Activated T-cell treated with anti-CD3 and anti-CD28 coated beads, Interleukin-2, amount 50 U/mL, for 72 hours (primary cell): ENCODE data around the gene DYNC1LI2. TPM values are rescaled to one million over a fixed set of nuclear protein-coding genes. Genes with fewer than 3 reads are reported as not detected.

Experiments
- ATAC-seq, 2 donors: fragments of 150-1000 bp; cut with Tn5 transposase; replicated peaks in 1 of 2; 2 replicates each; pipeline ENCODE4 v1.10.0; 2021; ENCODE audit warnings: moderate library complexity in 2 of 2, mild to moderate bottlenecking in 1 of 2
- DNase-seq, 2 donors: peaks; one replicate each; pipeline ENCODE4 v3.0.0; 2021 to 2022; ENCODE audit warnings: mixed read lengths in 1 of 2
- H3K27ac Mint-ChIP-seq: one replicate; pipeline ENCODE4 v1.8.0; 2022; ENCODE audit warnings: mild to moderate bottlenecking, moderate library complexity, mixed read lengths
- H3K27me3 Mint-ChIP-seq: one replicate; pipeline ENCODE4 v1.8.0; 2022; ENCODE audit warnings: low read depth, mixed read lengths
- H3K36me3 Mint-ChIP-seq, 2 donors: one replicate each; pipeline ENCODE4 v1.8.0; 2022; ENCODE audit warnings: mixed read lengths in 2 of 2, mild to moderate bottlenecking in 1 of 2; ENCODE audit not compliant: insufficient read depth in 2 of 2
- H3K4me1 Mint-ChIP-seq: one replicate; pipeline ENCODE4 v1.8.0; 2022; ENCODE audit warnings: low read depth, mixed read lengths
- H3K4me3 Mint-ChIP-seq, 2 donors: one replicate each; pipeline ENCODE4 v1.8.0; 2022; ENCODE audit warnings: mild to moderate bottlenecking in 2 of 2, mixed read lengths in 2 of 2, moderate library complexity in 2 of 2
- H3K9me3 Mint-ChIP-seq, 2 donors: one replicate each; pipeline ENCODE4 v1.8.0; 2022; ENCODE audit warnings: mixed read lengths in 2 of 2
- total RNA-seq, 2 donors: library from RNA; stranded (reverse); gene quantifications; one replicate each; pipeline ENCODE4 v1.2.3, GENCODE V29; 2022

The DYNC1LI2 gene
- total RNA-seq, 2 donors from 2014 or later, result 60.0 to 67.6 TPM

DNA sequence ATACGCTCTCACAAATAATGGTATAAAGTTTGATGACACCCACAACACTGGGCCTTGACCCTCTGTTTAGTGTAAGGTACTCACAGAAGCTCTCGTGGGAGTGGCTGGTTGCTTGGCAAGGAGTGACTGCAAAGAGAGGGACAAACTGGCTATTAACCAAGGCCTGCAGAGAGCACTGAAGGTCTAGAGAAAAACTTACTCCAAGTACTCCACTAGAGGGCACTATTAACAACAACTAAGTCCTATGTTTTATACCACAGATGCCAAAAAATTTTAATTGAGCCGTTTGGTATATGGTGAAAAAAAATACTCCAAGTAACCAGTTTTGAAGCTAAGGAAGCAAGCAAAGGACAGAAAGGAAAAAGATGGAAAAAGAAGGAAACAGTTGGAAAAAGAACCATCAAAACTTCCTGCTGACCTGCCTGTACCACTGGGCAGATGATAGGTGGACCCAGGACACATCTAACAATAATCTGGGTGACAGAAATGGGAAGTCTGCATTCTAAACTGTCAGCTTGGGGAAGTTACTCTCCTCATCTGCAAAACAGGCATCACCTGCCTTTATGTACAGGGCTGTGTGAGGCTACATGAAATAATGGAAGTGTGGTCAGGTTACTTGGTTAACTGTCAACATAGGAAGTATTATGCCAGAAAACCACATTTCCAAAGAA is 23.2 kb downstream of the DYNC1LI2 start:
- H3K9me3 Mint-ChIP-seq, result no peaks in the 10 kb centered on the region
- no peaks in the 10 kb centered on the region for H3K27me3 Mint-ChIP-seq
- H3K4me1 Mint-ChIP-seq, result no peaks in the 10 kb centered on the region
- peaks cover 6 to 34% of the 10 kb centered on the region in 2 donors for H3K36me3 Mint-ChIP-seq
- DNase-seq (no peak), ATAC-seq (peak; percentile 64 to 71)
- H3K27ac Mint-ChIP-seq, result peak overlapping the region; percentile 58
- no peak overlapping the region for H3K4me3 Mint-ChIP-seq

GRCh38 chr16:66720766-66721165 is 30.6 kb downstream of the DYNC1LI2 start:
- Mint-ChIP-seq H3K36me3 (peaks cover 6 to 11% of the 10 kb centered on the region in 2 donors), H3K4me1 (no peaks in the 10 kb centered on the region)
- ATAC-seq, result no peak

GRCh38 chr16:66719246-66719645 is 32.2 kb downstream of the DYNC1LI2 start:
- Mint-ChIP-seq H3K36me3 (peaks cover 2 to 4% of the 10 kb centered on the region in 2 donors), H3K4me3 (no peak overlapping the region), H3K27me3 (no peaks in the 10 kb centered on the region), H3K27ac (no peak overlapping the region), H3K9me3 (no peaks in the 10 kb centered on the region), H3K4me1 (no peaks in the 10 kb centered on the region)
- ATAC-seq (no peak), DNase-seq (no peak)

More at GRCh38 chr16:66720766-66721165, 30.6 kb downstream of the DYNC1LI2 start:
- Mint-ChIP-seq H3K4me3 (no peak overlapping the region), H3K27me3 (no peaks in the 10 kb centered on the region), H3K27ac (no peak overlapping the region), H3K9me3 (no peaks in the 10 kb centered on the region)
- DNase-seq, result no peak

- peaks cover 2% of the 10 kb centered on the region for H3K27me3 Mint-ChIP-seq
- no peak for ATAC-seq
- no peak overlapping the region for H3K4me3 Mint-ChIP-seq
- H3K27ac Mint-ChIP-seq, result no peak overlapping the region
- no peaks in the 10 kb centered on the region for H3K9me3 Mint-ChIP-seq
- H3K4me1 Mint-ChIP-seq, result no peaks in the 10 kb centered on the region
- H3K36me3 Mint-ChIP-seq, result no peaks in the 10 kb centered on the region
- DNase-seq, result no peak
These were observed 33.6 kb downstream of the DYNC1LI2 start for GRCh38 chr16:66717776-66718175.

GRCh38 chr16:66717112-66717675 is 34.2 kb downstream of the DYNC1LI2 start:
- H3K9me3 Mint-ChIP-seq, result no peaks in the 10 kb centered on the region
- H3K27ac Mint-ChIP-seq, result no peak overlapping the region
- no peaks in the 10 kb centered on the region for H3K4me1 Mint-ChIP-seq
- DNase-seq (no peak), ATAC-seq (no peak)
- H3K36me3 Mint-ChIP-seq, result no peaks in the 10 kb centered on the region
- peaks cover 8% of the 10 kb centered on the region for H3K27me3 Mint-ChIP-seq
- no peak overlapping the region for H3K4me3 Mint-ChIP-seq

GRCh38 chr16:66714654-66715307 is 36.6 kb downstream of the DYNC1LI2 start:
- H3K27me3 Mint-ChIP-seq, result peaks cover 8% of the 10 kb centered on the region
- H3K4me3 Mint-ChIP-seq, result no peak overlapping the region
- no peak for DNase-seq
- no peak for ATAC-seq
- H3K4me1 Mint-ChIP-seq, result no peaks in the 10 kb centered on the region
- H3K36me3 Mint-ChIP-seq, result no peaks in the 10 kb centered on the region
- H3K9me3 Mint-ChIP-seq, result no peaks in the 10 kb centered on the region
- H3K27ac Mint-ChIP-seq, result no peak overlapping the region

DNA sequence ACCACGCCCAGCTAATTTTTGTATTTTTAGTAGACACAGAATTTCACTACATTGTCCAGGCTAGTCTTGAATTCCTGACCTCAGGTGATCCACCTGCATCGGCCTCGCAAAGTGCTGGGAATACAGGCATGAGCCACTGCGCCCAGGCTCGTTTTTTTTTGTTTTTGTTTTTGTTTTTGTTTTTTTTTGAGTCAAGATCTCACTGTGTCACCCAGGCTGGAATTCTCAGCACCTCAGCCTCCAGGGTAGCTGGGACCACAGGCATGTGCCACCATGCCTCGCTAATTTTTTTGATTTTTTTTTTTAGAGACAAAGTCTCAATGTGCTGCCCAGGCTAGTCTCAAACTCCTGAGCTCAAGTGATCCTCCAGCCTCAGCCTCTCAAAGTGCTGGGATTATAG is 37.3 kb downstream of the DYNC1LI2 start:
- Mint-ChIP-seq H3K27ac (no peak overlapping the region), H3K36me3 (no peaks in the 10 kb centered on the region)

GRCh38 chr16:66713076-66713475 is 38.3 kb downstream of the DYNC1LI2 start:
- ATAC-seq (peak; percentile 9 to 27), DNase-seq (no peak)
- no peaks in the 10 kb centered on the region for H3K36me3 Mint-ChIP-seq
- peaks cover 8% of the 10 kb centered on the region for H3K27me3 Mint-ChIP-seq
- no peak overlapping the region for H3K27ac Mint-ChIP-seq
- H3K9me3 Mint-ChIP-seq, result no peaks in the 10 kb centered on the region
- no peaks in the 10 kb centered on the region for H3K4me1 Mint-ChIP-seq
- no peak overlapping the region for H3K4me3 Mint-ChIP-seq

More for the DNA sequence above, 37.3 kb downstream of the DYNC1LI2 start:
- Mint-ChIP-seq H3K4me1 (no peaks in the 10 kb centered on the region), H3K4me3 (no peak overlapping the region), H3K27me3 (peaks cover 8% of the 10 kb centered on the region), H3K9me3 (no peaks in the 10 kb centered on the region)
- DNase-seq (no peak), ATAC-seq (no peak)

GRCh38 chr16:66712512-66712911 is 38.9 kb downstream of the DYNC1LI2 start:
- DNase-seq, result no peak
- Mint-ChIP-seq H3K27ac (peak overlapping the region; percentile 5), H3K4me3 (no peak overlapping the region), H3K36me3 (no peaks in the 10 kb centered on the region), H3K4me1 (no peaks in the 10 kb centered on the region), H3K27me3 (peaks cover 10% of the 10 kb centered on the region), H3K9me3 (no peaks in the 10 kb centered on the region)
- peak; percentile 48 to 51 for ATAC-seq

DNA sequence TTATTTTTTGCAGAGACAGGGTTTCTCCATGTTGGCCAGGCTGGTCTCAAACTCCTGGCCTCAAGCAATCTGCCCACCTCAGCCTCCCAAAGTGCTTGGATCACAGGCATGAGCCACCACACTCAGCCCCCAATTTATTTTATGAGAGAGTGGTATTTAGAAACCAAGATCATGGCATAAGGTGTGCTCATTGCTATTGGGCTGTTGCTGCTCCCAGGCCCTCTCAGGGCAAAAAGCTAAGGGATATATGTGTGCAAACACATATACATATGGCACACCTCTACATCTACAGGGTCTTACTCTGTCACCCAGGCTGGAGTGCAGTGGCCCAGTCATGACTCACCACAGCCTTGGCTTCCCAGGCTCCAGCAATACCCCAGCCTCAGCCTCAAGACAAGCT is 39.8 kb downstream of the DYNC1LI2 start:
- no peak for ATAC-seq
- Mint-ChIP-seq H3K27ac (no peak overlapping the region), H3K9me3 (no peaks in the 10 kb centered on the region), H3K27me3 (peaks cover 13% of the 10 kb centered on the region), H3K4me3 (no peak overlapping the region), H3K4me1 (no peaks in the 10 kb centered on the region), H3K36me3 (no peaks in the 10 kb centered on the region)
- DNase-seq, result no peak

GRCh38 chr16:66706506-66706880 is 44.9 kb downstream of the DYNC1LI2 start:
- H3K27me3 Mint-ChIP-seq, result peaks cover 5% of the 10 kb centered on the region
- no peaks in the 10 kb centered on the region for H3K9me3 Mint-ChIP-seq
- no peaks in the 10 kb centered on the region for H3K4me1 Mint-ChIP-seq
- no peaks in the 10 kb centered on the region for H3K36me3 Mint-ChIP-seq
- no peak for ATAC-seq
- no peak for DNase-seq
- no peak overlapping the region for H3K27ac Mint-ChIP-seq
- H3K4me3 Mint-ChIP-seq, result no peak overlapping the region

DNA sequence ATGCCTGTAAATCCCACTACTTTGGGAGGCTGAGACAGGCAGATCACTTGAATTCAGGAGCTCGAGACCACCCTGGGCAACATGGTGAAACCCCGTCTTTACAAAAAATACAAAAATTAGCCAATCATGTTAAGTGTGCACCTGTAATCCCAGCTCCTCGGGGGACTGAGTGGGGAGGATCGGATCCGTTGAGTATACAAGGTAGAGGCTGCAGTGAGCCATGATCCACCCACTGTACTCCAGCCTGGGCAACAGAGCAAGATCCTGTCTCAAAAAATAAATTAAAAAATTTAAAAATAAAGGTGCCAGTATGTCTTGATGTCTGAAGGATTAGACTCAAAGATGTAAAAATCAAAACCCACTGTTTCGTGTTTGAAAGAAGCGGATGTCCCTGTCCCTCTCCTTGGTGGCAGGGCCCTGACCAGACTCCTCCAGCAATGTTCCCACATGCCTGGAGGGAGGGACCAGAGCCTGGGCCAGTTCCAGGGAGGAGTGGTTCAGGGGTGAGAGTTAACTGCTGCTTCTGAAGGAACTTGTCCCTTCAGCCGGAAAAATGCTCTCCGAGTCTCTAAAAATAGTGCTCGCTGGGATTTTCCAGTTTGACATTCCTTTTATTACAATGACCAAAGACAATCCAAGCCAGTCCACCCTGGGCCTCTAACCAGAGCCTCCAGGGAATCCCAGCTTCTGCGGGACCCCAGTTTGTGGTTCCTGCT is 45.5 kb downstream of the DYNC1LI2 start:
- Mint-ChIP-seq H3K9me3 (no peaks in the 10 kb centered on the region), H3K27me3 (peaks cover 5% of the 10 kb centered on the region), H3K4me3 (no peak overlapping the region), H3K36me3 (no peaks in the 10 kb centered on the region), H3K27ac (no peak overlapping the region), H3K4me1 (no peaks in the 10 kb centered on the region)
- DNase-seq, result no peak
- ATAC-seq, result no peak
